IMR-90 (cell line): Measurements from ENCODE around the gene MEIS2.

ENCODE experiments used
- CEBPB ChIP-seq: IDR thresholded peaks from 2 replicates; pipeline ENCODE4 v1.6.1; 2012; ENCODE audit warnings: low read depth, low read length, improper control_type of control experiment
- FOS ChIP-seq: fragments of 150-350 bp; IDR thresholded peaks from 2 replicates; pipeline ENCODE4 v1.6.1; 2016; ENCODE audit warnings: low read depth, low read length
- MAFK ChIP-seq: IDR thresholded peaks from 2 replicates; pipeline ENCODE4 v1.6.1; 2012; ENCODE audit warnings: low read depth, low read length, improper control_type of control experiment
- MAZ ChIP-seq: IDR thresholded peaks from 2 replicates; pipeline ENCODE4 v1.6.1; 2012; ENCODE audit warnings: low read depth, mild to moderate bottlenecking, low read length, improper control_type of control experiment, moderate library complexity, borderline replicate concordance
- NFE2L2 ChIP-seq: fragments of 150-350 bp; IDR thresholded peaks from 2 replicates; pipeline ENCODE4 v1.6.1; 2016; ENCODE audit warnings: low read depth, mild to moderate bottlenecking, low read length
- POLR2A ChIP-seq: IDR thresholded peaks from 2 replicates; pipeline ENCODE4 v1.6.1; 2012; ENCODE audit warnings: mild to moderate bottlenecking, low read depth, low read length
- RAD21 ChIP-seq: IDR thresholded peaks from 2 replicates; pipeline ENCODE4 v1.6.1; 2012; ENCODE audit warnings: low read length, improper control_type of control experiment
- RFX5 ChIP-seq: IDR thresholded peaks from 2 replicates; pipeline ENCODE4 v1.8.0; 2012; ENCODE audit warnings: low read depth, mild to moderate bottlenecking, low read length, moderate library complexity
- SMC3 ChIP-seq: fragments of 150-350 bp; IDR thresholded peaks from 2 replicates; pipeline ENCODE4 v1.6.1; 2016; ENCODE audit warnings: low read depth, mild to moderate bottlenecking, antibody characterized with exemption, low read length, moderate library complexity
- TF ChIP-seq, protein P1 (sequence below): conservative IDR thresholded peaks from 2 replicates; pipeline ENCODE4 v1.5.1; 2012; ENCODE audit warnings: mild to moderate bottlenecking, low read depth, low read length, improper control_type of control experiment
- TF ChIP-seq, protein P2 (sequence below): fragments of 150-350 bp; IDR thresholded peaks from 2 replicates; pipeline ENCODE4 v1.6.1; 2017; ENCODE audit warnings: mild to moderate bottlenecking, antibody characterized with exemption, low read length, low read depth
- TF ChIP-seq, protein P3 (sequence below): fragments of 150-350 bp; IDR thresholded peaks from 2 replicates; pipeline ENCODE4 v1.6.1; 2016; ENCODE audit warnings: low read depth, mild to moderate bottlenecking, low read length, moderate library complexity, borderline replicate concordance

DNA sequence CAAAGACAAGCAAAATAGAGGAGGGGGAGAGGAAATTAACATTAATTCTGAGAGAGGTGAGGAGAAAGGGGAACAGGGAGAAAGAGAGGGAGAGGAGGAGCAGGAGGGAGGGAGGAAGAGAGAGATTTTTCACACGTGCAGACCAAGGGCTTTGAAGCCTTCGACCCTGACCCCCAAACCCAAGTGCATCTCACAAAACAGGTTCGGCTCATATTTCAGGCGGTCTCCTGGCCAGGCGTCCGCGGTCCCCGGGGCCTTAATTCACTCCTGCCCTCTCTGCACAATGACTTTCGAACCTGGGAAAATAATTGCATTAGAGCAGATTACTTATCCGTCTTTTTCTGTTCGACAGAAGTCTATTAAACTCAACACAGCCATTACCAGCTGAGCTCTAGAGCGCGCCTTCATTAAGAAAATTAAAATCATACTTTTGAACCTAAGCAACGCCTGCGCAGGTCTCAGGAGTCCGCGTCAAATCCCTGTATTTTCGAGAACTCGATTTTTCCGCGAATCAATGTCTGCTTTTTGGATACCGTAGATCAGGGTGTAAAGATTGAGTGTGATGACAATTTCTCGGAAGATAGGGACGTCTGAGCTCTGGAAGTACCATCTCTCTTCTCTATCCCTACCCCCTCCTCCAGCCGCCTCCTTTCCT lies 220.7 kb downstream of the MEIS2 start:
- no peak for TF ChIP-seq POLR2A
- TF ChIP-seq, protein P1, sequence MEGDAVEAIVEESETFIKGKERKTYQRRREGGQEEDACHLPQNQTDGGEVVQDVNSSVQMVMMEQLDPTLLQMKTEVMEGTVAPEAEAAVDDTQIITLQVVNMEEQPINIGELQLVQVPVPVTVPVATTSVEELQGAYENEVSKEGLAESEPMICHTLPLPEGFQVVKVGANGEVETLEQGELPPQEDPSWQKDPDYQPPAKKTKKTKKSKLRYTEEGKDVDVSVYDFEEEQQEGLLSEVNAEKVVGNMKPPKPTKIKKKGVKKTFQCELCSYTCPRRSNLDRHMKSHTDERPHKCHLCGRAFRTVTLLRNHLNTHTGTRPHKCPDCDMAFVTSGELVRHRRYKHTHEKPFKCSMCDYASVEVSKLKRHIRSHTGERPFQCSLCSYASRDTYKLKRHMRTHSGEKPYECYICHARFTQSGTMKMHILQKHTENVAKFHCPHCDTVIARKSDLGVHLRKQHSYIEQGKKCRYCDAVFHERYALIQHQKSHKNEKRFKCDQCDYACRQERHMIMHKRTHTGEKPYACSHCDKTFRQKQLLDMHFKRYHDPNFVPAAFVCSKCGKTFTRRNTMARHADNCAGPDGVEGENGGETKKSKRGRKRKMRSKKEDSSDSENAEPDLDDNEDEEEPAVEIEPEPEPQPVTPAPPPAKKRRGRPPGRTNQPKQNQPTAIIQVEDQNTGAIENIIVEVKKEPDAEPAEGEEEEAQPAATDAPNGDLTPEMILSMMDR, result no peak
- TF ChIP-seq, protein P2, sequence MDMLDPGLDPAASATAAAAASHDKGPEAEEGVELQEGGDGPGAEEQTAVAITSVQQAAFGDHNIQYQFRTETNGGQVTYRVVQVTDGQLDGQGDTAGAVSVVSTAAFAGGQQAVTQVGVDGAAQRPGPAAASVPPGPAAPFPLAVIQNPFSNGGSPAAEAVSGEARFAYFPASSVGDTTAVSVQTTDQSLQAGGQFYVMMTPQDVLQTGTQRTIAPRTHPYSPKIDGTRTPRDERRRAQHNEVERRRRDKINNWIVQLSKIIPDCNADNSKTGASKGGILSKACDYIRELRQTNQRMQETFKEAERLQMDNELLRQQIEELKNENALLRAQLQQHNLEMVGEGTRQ, result no peak
- TF ChIP-seq CEBPB, result no peak
- TF ChIP-seq NFE2L2, result no peak
- no peak for TF ChIP-seq SMC3
- no peak for TF ChIP-seq RAD21
- no peak for TF ChIP-seq MAZ
- TF ChIP-seq MAFK, result no peak
- no peak for TF ChIP-seq RFX5
- TF ChIP-seq, protein P3, sequence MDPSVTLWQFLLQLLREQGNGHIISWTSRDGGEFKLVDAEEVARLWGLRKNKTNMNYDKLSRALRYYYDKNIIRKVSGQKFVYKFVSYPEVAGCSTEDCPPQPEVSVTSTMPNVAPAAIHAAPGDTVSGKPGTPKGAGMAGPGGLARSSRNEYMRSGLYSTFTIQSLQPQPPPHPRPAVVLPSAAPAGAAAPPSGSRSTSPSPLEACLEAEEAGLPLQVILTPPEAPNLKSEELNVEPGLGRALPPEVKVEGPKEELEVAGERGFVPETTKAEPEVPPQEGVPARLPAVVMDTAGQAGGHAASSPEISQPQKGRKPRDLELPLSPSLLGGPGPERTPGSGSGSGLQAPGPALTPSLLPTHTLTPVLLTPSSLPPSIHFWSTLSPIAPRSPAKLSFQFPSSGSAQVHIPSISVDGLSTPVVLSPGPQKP, result no peak
- no peak for TF ChIP-seq FOS
